Activated CD4-positive, alpha-beta memory T cell treated with anti-CD3 and anti-CD28 coated beads for 36 hours (primary cell): ENCODE measurements around the gene CCRL2. TPM values are rescaled to one million over a fixed set of nuclear protein-coding genes. Genes with fewer than 3 reads are reported as not detected.

ENCODE experiments used
- CTCF ChIA-PET: fragments of 350-600 bp; sonication (Branson Sonifier 250); formaldehyde crosslinking; loops from one replicate; lab custom pipeline; 2021; ENCODE audit warnings: antibody characterized with exemption, inconsistent platforms; lab: Charles Lee
- POLR2A ChIA-PET: fragments of 350-600 bp; sonication (Branson Sonifier 250); formaldehyde crosslinking; loops from one replicate; lab custom pipeline; 2021; ENCODE audit warnings: antibody characterized with exemption; lab: Charles Lee
- DNase-seq: peaks from one replicate; pipeline ENCODE4 v3.0.0-alpha.2; 2020
- H3K27ac Mint-ChIP-seq: one replicate; pipeline ENCODE4 v1.8.0; 2021; ENCODE audit warnings: mixed read lengths
- H3K27me3 Mint-ChIP-seq: one replicate; pipeline ENCODE4 v1.8.0; 2021; ENCODE audit warnings: mixed read lengths
- H3K36me3 Mint-ChIP-seq: one replicate; pipeline ENCODE4 v1.8.0; 2021; ENCODE audit warnings: mixed read lengths
- H3K4me1 Mint-ChIP-seq: one replicate; pipeline ENCODE4 v1.8.0; 2021; ENCODE audit warnings: low read depth, mixed read lengths
- H3K4me3 Mint-ChIP-seq: one replicate; pipeline ENCODE4 v1.8.0; 2021; ENCODE audit warnings: mild to moderate bottlenecking, mixed read lengths
- H3K9me3 Mint-ChIP-seq: one replicate; pipeline ENCODE4 v1.8.0; 2021; ENCODE audit warnings: mixed read lengths
- intact Hi-C: fragments of 100-400 bp; cut with micrococcal nuclease; formaldehyde crosslinking; loops from one replicate; pipeline ENCODE4 v1.15.1; 2023
- total RNA-seq, 2 experiments: library from RNA; stranded (reverse); gene quantifications; one replicate each; pipeline ENCODE4 v1.2.3, GENCODE V29; 2021

CCRL2 gene
- 1 to 10 TPM; 1.3 to 1.4 TPM for total RNA-seq

GRCh38 chr3:46406788-46407611 is at the start of gene CCRL2, which contains the start of gene CCR5AS:
CCRL2 (plus strand) TSS chr3:46407259; CDS start chr3:46408080, 821 bp downstream.
CCR5AS (minus strand) TSS chr3:46407066.
- H3K36me3 Mint-ChIP-seq = no peaks in the 10 kb centered on the region
- ChIA-PET POLR2A (interaction anchor here (1.0 to 1.1 kb wide), 2 partner anchors 38 to 122 kb away, joined by 3 read pairs; no protein-coding TSS in a partner anchor), CTCF (interaction anchor here (1.2 to 2.3 kb wide), 3 partner anchors 29 to 132 kb away, joined by 5 to 8 read pairs (median 5); no protein-coding TSS in a partner anchor)
- peak within 1 kb of the TSS; percentile 64 for H3K4me3 Mint-ChIP-seq
- peak within 1 kb of the TSS; percentile 64 for H3K27ac Mint-ChIP-seq
- intact Hi-C loops = no loop called here
- peak; percentile 55 for DNase-seq
- peaks cover 4% of the 10 kb centered on the region for H3K27me3 Mint-ChIP-seq
- peaks cover 13% of the 10 kb centered on the region for H3K4me1 Mint-ChIP-seq
- peaks cover 4% of the 10 kb centered on the region for H3K9me3 Mint-ChIP-seq

GRCh38 chr3:46358466-46358865 is 48.6 kb upstream of the CCRL2 start:
- ChIA-PET CTCF (interaction anchor here (4.8 kb wide), 1 partner anchor 12 kb away, joined by 52 read pairs; the partner anchor contains the start of gene CCR5), POLR2A (interaction anchor here (2.1 to 3.8 kb wide), 2 partner anchors 11 to 59 kb away, joined by 19 to 38 read pairs; partner anchors contain the start of gene CCR5)
- no peak overlapping the region for H3K27ac Mint-ChIP-seq
- H3K9me3 Mint-ChIP-seq = no peaks in the 10 kb centered on the region
- H3K36me3 Mint-ChIP-seq = no peaks in the 10 kb centered on the region
- no peak for DNase-seq
- peaks cover 84% of the 10 kb centered on the region for H3K4me1 Mint-ChIP-seq
- H3K27me3 Mint-ChIP-seq = peaks cover 21% of the 10 kb centered on the region
- no peak overlapping the region for H3K4me3 Mint-ChIP-seq
- intact Hi-C loops = no loop called here

- Mint-ChIP-seq H3K4me3 (peak overlapping the region; percentile 10), H3K27ac (peak overlapping the region; percentile 60), H3K4me1 (peaks cover 71% of the 10 kb centered on the region), H3K27me3 (peaks cover 20% of the 10 kb centered on the region), H3K36me3 (no peaks in the 10 kb centered on the region), H3K9me3 (no peaks in the 10 kb centered on the region)
- ChIA-PET POLR2A (interaction anchor here (0.6 to 3.8 kb wide), 11 partner anchors 10 to 98 kb away, joined by 3 to 38 read pairs (median 4); partner anchors contain the start of gene CCR5), CTCF (interaction anchor here (0.6 to 4.8 kb wide), 9 partner anchors 11 to 281 kb away, joined by 3 to 52 read pairs (median 4); partner anchors contain the start of gene CCR5)
- peak; percentile 67 for DNase-seq
- intact Hi-C loops = loop anchor here (1.0 to 2.0 kb wide), 3 partner anchors 10 to 79 kb away; partner anchors contain the start of gene CCR5
Measured at GRCh38 chr3:46359733-46360493, 47.1 kb upstream of the CCRL2 start.

GRCh38 chr3:46360907-46361306 is 46.2 kb upstream of the CCRL2 start:
- Mint-ChIP-seq H3K4me1 (peaks cover 61% of the 10 kb centered on the region), H3K27ac (no peak overlapping the region), H3K36me3 (no peaks in the 10 kb centered on the region), H3K9me3 (no peaks in the 10 kb centered on the region), H3K27me3 (peaks cover 16% of the 10 kb centered on the region), H3K4me3 (no peak overlapping the region)
- POLR2A ChIA-PET = interaction anchor here (1.1 to 3.8 kb wide), 4 partner anchors 9 to 99 kb away, joined by 3 to 38 read pairs (median 6); partner anchors contain the start of gene CCR5
- peak; percentile 33 for DNase-seq
- CTCF ChIA-PET = interaction anchor here (1.6 to 4.8 kb wide), 2 partner anchors 10 to 67 kb away, joined by 8 to 52 read pairs; partner anchors contain the start of gene CCR5
- intact Hi-C loops = loop anchor here (1.0 to 2.0 kb wide), 3 partner anchors 9 to 80 kb away; partner anchors contain the start of gene CCR5

- Mint-ChIP-seq H3K27me3 (peaks cover 15% of the 10 kb centered on the region), H3K9me3 (no peaks in the 10 kb centered on the region), H3K4me1 (peaks cover 61% of the 10 kb centered on the region), H3K36me3 (no peaks in the 10 kb centered on the region), H3K27ac (no peak overlapping the region), H3K4me3 (no peak overlapping the region)
- peak; percentile 34 for DNase-seq
- ChIA-PET POLR2A (interaction anchor here (1.8 to 3.8 kb wide), 2 partner anchors 8 to 62 kb away, joined by 8 to 38 read pairs; partner anchors contain the start of gene CCR5), CTCF (interaction anchor here (1.6 to 4.8 kb wide), 2 partner anchors 9 to 68 kb away, joined by 8 to 52 read pairs; partner anchors contain the start of gene CCR5)
- intact Hi-C loops = loop anchor here (2.0 kb wide), 2 partner anchors 63 to 81 kb away; no protein-coding TSS in a partner anchor
Measured at GRCh38 chr3:46361408-46362283, 45.4 kb upstream of the CCRL2 start.

- Mint-ChIP-seq H3K27me3 (peaks cover 15% of the 10 kb centered on the region), H3K36me3 (no peaks in the 10 kb centered on the region), H3K9me3 (no peaks in the 10 kb centered on the region), H3K4me1 (peaks cover 54% of the 10 kb centered on the region), H3K27ac (no peak overlapping the region), H3K4me3 (no peak overlapping the region)
- ChIA-PET CTCF (interaction anchor here (1.2 to 1.5 kb wide), 2 partner anchors 13 to 89 kb away, joined by 4 to 8 read pairs; no protein-coding TSS in a partner anchor), POLR2A (no interaction called here)
- intact Hi-C loops = no loop called here
- no peak for DNase-seq
Measured at GRCh38 chr3:46365041-46365440, 42.0 kb upstream of the CCRL2 start.

- Mint-ChIP-seq H3K4me3 (no peak overlapping the region), H3K4me1 (peaks cover 54% of the 10 kb centered on the region), H3K36me3 (no peaks in the 10 kb centered on the region), H3K9me3 (no peaks in the 10 kb centered on the region), H3K27ac (peak overlapping the region; percentile 5), H3K27me3 (peaks cover 13% of the 10 kb centered on the region)
- ChIA-PET CTCF (interaction anchor here (0.9 to 1.2 kb wide), 2 partner anchors 13 to 90 kb away, joined by 4 read pairs; no protein-coding TSS in a partner anchor), POLR2A (interaction anchor here (0.9 to 1.3 kb wide), 2 partner anchors 67 to 72 kb away, joined by 4 to 5 read pairs; no protein-coding TSS in a partner anchor)
- no peak for DNase-seq
- intact Hi-C loops = no loop called here
Measured at GRCh38 chr3:46365737-46366524, 41.1 kb upstream of the CCRL2 start.

GRCh38 chr3:46367811-46368210 is 39.2 kb upstream of the CCRL2 start:
- H3K27me3 Mint-ChIP-seq = peaks cover 19% of the 10 kb centered on the region
- DNase-seq = no peak
- POLR2A ChIA-PET = interaction anchor here (0.9 to 4.1 kb wide), 8 partner anchors 8 to 425 kb away, joined by 3 to 38 read pairs (median 20); partner anchors contain the start of genes CCR2 and CXCR6
- CTCF ChIA-PET = interaction anchor here (0.5 to 6.7 kb wide), 30 partner anchors 7 to 429 kb away, joined by 3 to 131 read pairs (median 14); partner anchors contain the start of genes CCR1, CCR2 and CXCR6
- no peak overlapping the region for H3K27ac Mint-ChIP-seq
- no peaks in the 10 kb centered on the region for H3K36me3 Mint-ChIP-seq
- no peaks in the 10 kb centered on the region for H3K9me3 Mint-ChIP-seq
- peaks cover 55% of the 10 kb centered on the region for H3K4me1 Mint-ChIP-seq
- no peak overlapping the region for H3K4me3 Mint-ChIP-seq
- intact Hi-C loops = loop anchor here (1.0 to 2.0 kb wide), 3 partner anchors 33 to 92 kb away; no protein-coding TSS in a partner anchor

GRCh38 chr3:46368569-46368968 is 38.5 kb upstream of the CCRL2 start:
- intact Hi-C loops = loop anchor here (1.0 to 2.0 kb wide), 3 partner anchors 34 to 92 kb away; no protein-coding TSS in a partner anchor
- ChIA-PET POLR2A (interaction anchor here (1.2 to 4.1 kb wide), 10 partner anchors 9 to 426 kb away, joined by 3 to 49 read pairs (median 20); partner anchors contain the start of genes CCR1, CCR2 and CXCR6), CTCF (interaction anchor here (0.5 to 6.7 kb wide), 39 partner anchors 8 to 1736 kb away, joined by 3 to 131 read pairs (median 9); partner anchors contain the start of genes CCR1, CCR2 and CXCR6)
- no peak overlapping the region for H3K27ac Mint-ChIP-seq
- no peaks in the 10 kb centered on the region for H3K36me3 Mint-ChIP-seq
- no peak overlapping the region for H3K4me3 Mint-ChIP-seq
- H3K9me3 Mint-ChIP-seq = no peaks in the 10 kb centered on the region
- peaks cover 24% of the 10 kb centered on the region for H3K27me3 Mint-ChIP-seq
- peak; percentile 80 for DNase-seq
- peaks cover 58% of the 10 kb centered on the region for H3K4me1 Mint-ChIP-seq
